LHCN-M2 (cell line): ENCODE data around the gene LRG1. TPM values are rescaled to one million over a fixed set of nuclear protein-coding genes. Genes with fewer than 3 reads are reported as not detected.
"Not testable (repeated sequence)": the region's sequence is repeated elsewhere in the genome, so short reads cannot be mapped to it uniquely, and the experiment has no call there.

Experiments used
- DNase-seq: peaks from one replicate; pipeline ENCODE4 v3.0.0-alpha.2; 2012; ENCODE audit warnings: low read depth
- total RNA-seq: library from RNA; depleted of rRNA; stranded (reverse); fragments of >200 nt; gene quantifications from 2 replicates; pipeline ENCODE4 v1.2.3, GENCODE V29; 2014

Gene LRG1
- total RNA-seq, 1 experiment from 2014 or later = not detected

- peak; percentile 65 for DNase-seq
These were observed 36.4 kb upstream of the LRG1 start for GRCh38 chr19:4576016-4576933.

GRCh38 chr19:4575267-4576015 is 35.6 kb upstream of the LRG1 start:
- DNase-seq = peak; percentile 97

GRCh38 chr19:4573682-4574081 is 33.8 kb upstream of the LRG1 start:
- DNase-seq = no peak

- no peak for DNase-seq
These were observed 31.6 kb upstream of the LRG1 start for GRCh38 chr19:4571305-4571917.

- DNase-seq = no peak
These were observed 31.1 kb upstream of the LRG1 start for GRCh38 chr19:4570916-4571304.

- DNase-seq = no peak
These were observed 30.6 kb upstream of the LRG1 start for GRCh38 chr19:4570402-4570801.

- no peak for DNase-seq
These were observed 29.1 kb upstream of the LRG1 start for GRCh38 chr19:4568886-4569285.

GRCh38 chr19:4567584-4568071 is 27.8 kb upstream of the LRG1 start:
- peak; percentile 40 for DNase-seq

GRCh38 chr19:4566402-4567051 is 26.7 kb upstream of the LRG1 start:
- DNase-seq = no peak

- DNase-seq = not testable (repeated sequence)
These were observed 23.7 kb upstream of the LRG1 start for GRCh38 chr19:4563562-4563961.

- not testable (repeated sequence) for DNase-seq
These were observed 22.2 kb upstream of the LRG1 start for GRCh38 chr19:4562085-4562484.

- DNase-seq = no peak
These were observed 19.7 kb upstream of the LRG1 start, which contains the start of gene SEMA6B for GRCh38 chr19:4559569-4559968. TSS of gene SEMA6B (minus strand) at chr19:4559684. CDS start at chr19:4558457, 1,227 bp downstream.

- DNase-seq = no peak
These were observed 18.4 kb upstream of the LRG1 start for GRCh38 chr19:4557971-4558941.

GRCh38 chr19:4557144-4557970 is 17.5 kb upstream of the LRG1 start:
- no peak for DNase-seq

- peak; percentile 23 for DNase-seq
These were observed 16.8 kb upstream of the LRG1 start for GRCh38 chr19:4556597-4557127.

GRCh38 chr19:4555657-4556561 is 16.1 kb upstream of the LRG1 start:
- no peak for DNase-seq

- no peak for DNase-seq
These were observed 14.9 kb upstream of the LRG1 start for GRCh38 chr19:4554717-4555116.

- DNase-seq = no peak
These were observed 13.9 kb upstream of the LRG1 start for GRCh38 chr19:4553775-4554174.
